ENCODE results near the gene RBMS1. TPM values are rescaled to one million over a fixed set of nuclear protein-coding genes. Genes with fewer than 3 reads are reported as not detected.

Gene RBMS1
- total and polyA plus RNA-seq, 7 donors = 8.4 to 43.2 (median 24.1) TPM

DNA sequence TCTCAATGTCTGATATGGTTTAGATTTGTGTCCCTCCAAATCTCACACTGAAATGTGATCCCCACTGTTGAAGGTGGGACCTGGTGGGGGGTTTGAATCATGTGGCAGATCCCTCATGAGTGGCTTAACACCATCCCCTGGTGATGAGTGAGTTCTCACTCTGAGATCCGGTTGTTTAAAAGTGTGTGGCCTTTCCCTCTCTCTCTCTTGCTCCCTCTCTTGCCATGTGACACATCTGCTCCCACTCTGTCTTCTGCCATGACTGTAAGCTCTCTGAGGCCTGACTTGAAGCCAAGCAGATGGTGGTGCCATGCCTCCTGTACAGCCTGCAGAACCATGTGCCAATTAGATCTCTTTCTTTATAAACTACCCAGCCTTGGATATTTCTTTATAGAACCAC is 108.8 kb downstream of the RBMS1 start:
- H3K27ac ChIP-seq = no peak overlapping the region
- ATAC-seq (peak in 1 of 4 donors; percentile 36), DNase-seq (no peak)
- TF ChIP-seq, protein P1, sequence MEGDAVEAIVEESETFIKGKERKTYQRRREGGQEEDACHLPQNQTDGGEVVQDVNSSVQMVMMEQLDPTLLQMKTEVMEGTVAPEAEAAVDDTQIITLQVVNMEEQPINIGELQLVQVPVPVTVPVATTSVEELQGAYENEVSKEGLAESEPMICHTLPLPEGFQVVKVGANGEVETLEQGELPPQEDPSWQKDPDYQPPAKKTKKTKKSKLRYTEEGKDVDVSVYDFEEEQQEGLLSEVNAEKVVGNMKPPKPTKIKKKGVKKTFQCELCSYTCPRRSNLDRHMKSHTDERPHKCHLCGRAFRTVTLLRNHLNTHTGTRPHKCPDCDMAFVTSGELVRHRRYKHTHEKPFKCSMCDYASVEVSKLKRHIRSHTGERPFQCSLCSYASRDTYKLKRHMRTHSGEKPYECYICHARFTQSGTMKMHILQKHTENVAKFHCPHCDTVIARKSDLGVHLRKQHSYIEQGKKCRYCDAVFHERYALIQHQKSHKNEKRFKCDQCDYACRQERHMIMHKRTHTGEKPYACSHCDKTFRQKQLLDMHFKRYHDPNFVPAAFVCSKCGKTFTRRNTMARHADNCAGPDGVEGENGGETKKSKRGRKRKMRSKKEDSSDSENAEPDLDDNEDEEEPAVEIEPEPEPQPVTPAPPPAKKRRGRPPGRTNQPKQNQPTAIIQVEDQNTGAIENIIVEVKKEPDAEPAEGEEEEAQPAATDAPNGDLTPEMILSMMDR (IDR thresholded peaks at IDR 0.05) = no peak
- no peaks in the 10 kb centered on the region for H3K27me3 ChIP-seq (ENCODE audit: insufficient read depth in 3 of 3, low read length in 2 of 3)
- H3K4me3 ChIP-seq = no peak overlapping the region
- no peaks in the 10 kb centered on the region for H3K9me3 ChIP-seq
- no peaks in the 10 kb centered on the region for H3K36me3 ChIP-seq (ENCODE audit: insufficient read depth in 1 of 2, low read depth in 1 of 2)
- WGBS, 3 donors = 35 to 88% (median 45%) methylated on average over 1 of the region's 1 CpG
- peaks cover 70% of the 10 kb centered on the region for H3K4me1 ChIP-seq
- intact Hi-C loops (cut with DNase I) = no loop called here

DNA sequence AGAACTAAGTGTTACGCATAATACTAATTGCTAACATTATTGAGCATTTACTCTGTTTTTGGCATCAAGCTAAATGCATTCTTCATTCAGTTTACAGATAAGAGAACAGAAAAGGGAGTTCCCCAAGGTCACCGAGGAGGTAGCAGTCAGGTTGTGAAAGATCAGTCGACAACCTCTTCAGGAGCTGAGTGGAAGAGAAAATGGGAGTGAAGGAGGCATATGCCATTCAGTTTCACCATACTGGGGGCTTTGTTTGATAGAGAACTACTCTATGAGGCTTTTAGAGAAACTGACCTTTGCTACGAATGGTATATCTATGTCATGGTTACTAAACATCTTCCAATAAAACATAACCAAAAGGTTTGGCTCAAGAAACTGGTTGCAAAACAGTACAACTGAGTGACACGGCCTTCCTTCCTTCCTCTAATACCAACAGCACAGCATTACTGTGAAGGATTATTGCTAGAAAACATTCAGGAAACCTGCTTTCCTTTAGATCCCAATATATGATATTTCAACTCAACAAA is 112.1 kb downstream of the RBMS1 start:
- TF ChIP-seq, protein P1 (IDR thresholded peaks at IDR 0.05) = no peak
- Histone ChIP-seq H3K4me3 (peak overlapping the region; percentile 27), H3K9me3 (no peaks in the 10 kb centered on the region), H3K27ac (peak overlapping the region; percentile 48), H3K36me3 (ENCODE audit: insufficient read depth in 1 of 2, low read depth in 1 of 2) (no peaks in the 10 kb centered on the region), H3K27me3 (ENCODE audit: insufficient read depth in 3 of 3, low read length in 2 of 3) (no peaks in the 10 kb centered on the region), H3K4me1 (peaks cover 73% of the 10 kb centered on the region)
- 37 to 44% (median 40%) methylated on average over 5 of the region's 5 CpGs for WGBS, 3 donors
- peak; percentile 37 to 43 (median 42) for ATAC-seq
- no peak for DNase-seq
- intact Hi-C loops (cut with DNase I) = no loop called here

DNA sequence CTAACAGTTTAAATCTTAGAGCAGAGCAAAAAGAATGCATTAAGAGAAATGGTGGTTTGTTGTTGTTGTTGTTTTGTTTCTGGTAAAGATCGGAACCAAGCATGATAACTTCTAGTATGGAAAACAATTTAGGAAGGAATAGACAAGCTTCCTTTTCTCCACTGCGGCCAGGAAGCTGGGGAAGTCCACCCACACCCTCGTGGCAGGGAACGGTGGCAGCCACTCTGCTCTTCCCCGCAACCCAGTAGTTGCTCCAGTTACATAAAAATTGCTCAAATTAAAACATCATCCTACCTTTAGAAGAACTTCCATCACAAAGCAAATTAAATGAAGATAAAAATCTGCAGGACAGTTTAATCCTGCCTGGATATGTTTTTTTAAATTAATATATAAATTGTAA is 113.0 kb downstream of the RBMS1 start:
- WGBS, 3 donors = 30 to 45% (median 36%) methylated on average over 5 of the region's 5 CpGs
- DNase-seq (no peak), ATAC-seq (no peak)
- no peaks in the 10 kb centered on the region for H3K36me3 ChIP-seq (ENCODE audit: insufficient read depth in 1 of 2, low read depth in 1 of 2)
- intact Hi-C loops (cut with DNase I) = no loop called here
- H3K27me3 ChIP-seq (ENCODE audit: insufficient read depth in 3 of 3, low read length in 2 of 3) = no peaks in the 10 kb centered on the region
- TF ChIP-seq, protein P1 (IDR thresholded peaks at IDR 0.05) = no peak
- H3K27ac ChIP-seq = peak overlapping the region; percentile 48
- H3K4me1 ChIP-seq = peaks cover 77% of the 10 kb centered on the region
- no peaks in the 10 kb centered on the region for H3K9me3 ChIP-seq
- H3K4me3 ChIP-seq = peak overlapping the region; percentile 27

DNA sequence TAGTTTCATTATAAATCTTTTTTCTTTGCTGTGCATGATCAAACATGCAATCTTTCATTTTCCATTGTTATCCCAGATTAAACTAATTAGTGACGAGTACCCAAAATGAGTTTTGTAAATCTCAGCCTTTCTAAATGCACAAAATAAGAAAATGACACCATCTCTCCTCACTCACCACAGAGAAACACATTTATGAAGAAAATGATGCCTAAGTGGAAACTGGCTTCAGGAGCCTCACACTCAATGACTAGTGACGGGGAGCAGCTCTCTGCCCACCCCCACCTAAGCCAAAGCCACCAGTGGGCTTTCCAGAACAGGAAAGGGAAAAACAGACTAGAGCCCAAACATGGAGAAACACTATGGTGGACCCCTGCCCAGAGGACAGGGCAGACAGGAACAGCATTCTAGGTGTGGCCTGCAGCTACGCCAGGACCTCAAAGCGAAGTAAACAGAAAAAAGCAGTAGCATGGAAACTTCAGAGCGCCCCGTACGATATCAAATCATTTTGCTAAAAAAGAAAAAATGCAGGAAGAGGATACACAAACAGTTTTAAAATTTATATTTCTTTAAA is 113.5 kb downstream of the RBMS1 start:
- TF ChIP-seq, protein P1 (IDR thresholded peaks at IDR 0.05) = no peak
- Histone ChIP-seq H3K4me1 (peaks cover 77% of the 10 kb centered on the region), H3K27ac (peak overlapping the region; percentile 4), H3K27me3 (ENCODE audit: insufficient read depth in 3 of 3, low read length in 2 of 3) (no peaks in the 10 kb centered on the region), H3K9me3 (no peaks in the 10 kb centered on the region), H3K4me3 (peak overlapping the region; percentile 27), H3K36me3 (ENCODE audit: insufficient read depth in 1 of 2, low read depth in 1 of 2) (no peaks in the 10 kb centered on the region)
- no peak for ATAC-seq
- 69 to 79% (median 78%) methylated on average over 7 of the region's 7 CpGs for WGBS, 3 donors
- intact Hi-C loops (cut with DNase I) = no loop called here
- DNase-seq = no peak

DNA sequence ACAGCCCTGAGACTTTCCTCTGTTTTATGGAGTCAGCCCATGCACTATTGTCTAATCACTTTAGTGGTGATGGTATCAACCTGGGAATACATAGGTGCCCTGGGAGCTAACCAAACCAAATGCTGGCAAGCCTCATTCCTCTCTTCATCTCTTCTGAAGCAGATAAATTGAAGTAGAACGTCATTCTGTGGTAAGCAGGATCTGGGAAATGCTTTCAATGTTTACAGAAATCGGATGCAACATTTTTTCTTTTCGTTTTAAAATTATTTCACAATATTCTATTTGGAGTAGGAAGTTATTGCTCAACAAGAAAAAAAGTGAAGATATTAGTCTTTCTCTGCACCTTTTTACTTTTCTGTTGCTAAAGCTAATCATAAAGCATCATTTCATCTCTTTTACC is 114.2 kb downstream of the RBMS1 start:
- Histone ChIP-seq H3K4me1 (peaks cover 81% of the 10 kb centered on the region), H3K9me3 (no peaks in the 10 kb centered on the region), H3K27me3 (ENCODE audit: insufficient read depth in 3 of 3, low read length in 2 of 3) (no peaks in the 10 kb centered on the region), H3K4me3 (no peak overlapping the region), H3K27ac (peak overlapping the region; percentile 38), H3K36me3 (ENCODE audit: insufficient read depth in 1 of 2, low read depth in 1 of 2) (no peaks in the 10 kb centered on the region)
- DNase-seq (no peak), ATAC-seq (peak in 2 of 4 donors; percentile 20 to 22)
- TF ChIP-seq, protein P1 (IDR thresholded peaks at IDR 0.05) = no peak
- intact Hi-C loops (cut with DNase I) = no loop called here
- WGBS, 3 donors = 20 to 49% (median 34%) methylated on average over 3 of the region's 3 CpGs
